GM18519 (cell line): ENCODE data around the gene INTS1.

ENCODE experiments used
- ATAC-seq: cut with Tn5 transposase; IDR thresholded peaks from one replicate; pipeline ENCODE4 v1.9.1; 2021; ENCODE audit warnings: mild to moderate bottlenecking, moderate library complexity; ENCODE audit not compliant: unreplicated experiment, low FRiP score

The INTS1 gene

DNA sequence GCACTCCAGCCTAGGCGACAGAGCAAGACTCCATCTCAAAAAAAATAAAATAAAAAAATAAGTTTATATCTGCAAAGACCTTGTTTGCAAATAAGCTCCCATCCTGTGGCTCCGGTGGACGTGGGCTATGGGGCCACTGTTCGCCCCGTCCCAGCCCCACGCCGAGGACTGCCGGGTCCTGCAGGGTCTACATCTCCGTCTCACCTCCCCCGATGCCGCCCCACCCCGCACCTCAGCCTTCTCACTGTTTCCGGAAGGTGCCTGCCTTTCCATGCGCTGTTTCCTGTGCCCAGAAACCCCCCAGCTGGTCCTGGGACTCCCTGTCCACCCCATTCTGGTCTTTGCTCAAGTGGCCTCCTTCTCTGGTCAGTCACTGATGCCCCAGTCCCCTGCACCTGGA, 5.0 kb upstream of the INTS1 start:
- no peak for ATAC-seq

DNA sequence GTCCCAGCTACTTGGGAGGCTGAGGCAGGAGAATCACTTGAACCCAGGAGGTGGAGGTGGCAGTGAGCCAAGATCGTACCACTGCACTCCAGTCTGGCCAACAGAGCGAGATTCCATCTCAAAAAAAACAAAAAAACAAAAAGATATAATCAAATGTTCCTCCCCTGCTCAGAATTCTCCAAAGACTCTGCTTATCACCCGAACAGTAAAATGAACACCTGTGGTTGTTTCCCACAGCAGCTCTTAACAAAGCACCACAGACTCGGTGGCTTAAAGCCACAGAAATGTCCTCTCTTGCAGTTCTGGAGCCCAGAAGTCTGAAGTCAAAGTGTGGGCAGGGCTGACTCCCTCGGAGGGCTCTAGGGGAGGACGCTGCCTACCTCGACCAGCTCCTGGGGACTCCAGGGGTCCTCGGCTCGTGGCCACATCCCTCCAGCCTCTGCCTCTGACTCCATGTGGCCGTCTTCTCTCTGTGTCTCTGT, 4.1 kb upstream of the INTS1 start:
- no peak for ATAC-seq

DNA sequence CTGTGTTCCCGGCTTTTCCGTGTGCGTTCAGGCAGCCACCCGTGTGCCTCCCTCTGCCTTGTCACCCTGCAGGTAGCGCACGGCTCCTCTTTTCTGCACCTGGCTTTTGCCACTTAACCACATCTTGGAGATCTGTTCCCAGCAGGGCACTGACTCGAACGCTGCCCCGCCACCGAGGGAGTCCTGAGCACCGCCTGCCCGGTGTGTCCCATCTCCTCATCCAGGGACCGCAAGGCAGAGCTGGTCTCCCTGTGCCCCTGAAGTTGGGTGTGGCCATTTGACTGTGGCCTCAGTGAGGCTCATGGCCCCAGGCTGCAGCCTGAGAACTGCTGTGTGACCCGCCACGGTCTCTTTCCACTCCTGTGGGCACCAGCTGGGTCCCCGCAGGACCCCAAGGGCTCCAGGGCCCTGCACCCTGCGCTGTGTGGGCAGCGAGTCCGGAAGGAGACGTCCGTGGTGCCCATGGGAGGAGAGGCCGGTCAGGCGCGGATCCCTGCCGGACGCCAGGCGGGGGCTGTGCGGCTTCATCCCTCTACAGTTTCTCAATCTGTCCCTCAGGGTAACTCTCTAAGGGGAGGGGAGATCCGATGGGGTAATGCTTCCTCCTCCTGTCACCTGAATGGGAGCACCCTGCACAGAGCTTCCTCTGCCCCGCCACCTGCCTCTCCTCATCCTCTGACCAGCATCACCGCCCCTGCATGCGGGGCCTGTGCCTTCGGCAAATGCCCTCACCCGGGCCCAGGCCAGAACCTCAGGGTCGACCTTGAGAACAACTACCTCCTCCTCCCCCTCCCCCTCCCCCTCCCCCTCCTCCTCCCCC, 1.8 kb upstream of the INTS1 start:
- no peak for ATAC-seq

DNA sequence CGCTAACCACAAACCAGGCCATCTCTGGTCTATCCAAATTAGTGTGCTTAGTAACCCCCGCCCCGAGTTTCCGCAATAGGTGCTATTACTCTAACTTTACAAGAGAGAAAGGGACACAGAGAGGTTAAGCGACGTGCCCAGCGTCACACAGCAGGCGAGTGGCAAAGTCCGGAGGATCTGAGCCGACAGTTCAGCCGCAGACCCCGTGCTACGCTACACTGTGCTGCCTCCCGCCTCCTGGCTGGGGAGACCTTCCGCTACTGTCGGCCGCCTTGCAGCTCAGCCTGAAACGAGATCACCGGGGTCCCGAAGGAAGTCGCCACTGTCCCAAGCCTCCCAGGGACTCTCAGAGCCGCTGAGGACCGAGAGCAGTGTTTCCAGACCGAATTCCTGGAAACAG, 799 bp downstream of the INTS1 start:
- no peak for ATAC-seq

DNA sequence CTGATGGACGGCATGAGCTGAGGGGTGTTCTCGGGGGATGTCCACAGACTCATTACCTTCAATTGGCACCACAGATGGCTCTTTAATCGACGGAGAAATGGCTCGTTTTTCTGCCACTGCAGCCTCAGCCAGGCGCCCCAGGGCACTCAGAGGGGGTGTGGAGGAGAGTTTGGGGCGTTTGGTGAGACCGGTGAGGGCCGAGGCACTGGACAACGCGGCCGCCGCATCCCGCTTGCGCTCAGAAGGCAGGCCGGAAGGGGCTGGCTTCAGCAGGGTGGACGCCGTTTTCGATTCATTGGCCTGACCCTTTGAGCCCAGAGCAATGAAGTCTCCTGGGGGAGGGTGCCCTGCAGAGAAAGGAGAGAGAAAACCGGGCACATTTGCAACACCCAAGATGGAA, 1.3 kb downstream of the INTS1 start:
- ATAC-seq: no peak

DNA sequence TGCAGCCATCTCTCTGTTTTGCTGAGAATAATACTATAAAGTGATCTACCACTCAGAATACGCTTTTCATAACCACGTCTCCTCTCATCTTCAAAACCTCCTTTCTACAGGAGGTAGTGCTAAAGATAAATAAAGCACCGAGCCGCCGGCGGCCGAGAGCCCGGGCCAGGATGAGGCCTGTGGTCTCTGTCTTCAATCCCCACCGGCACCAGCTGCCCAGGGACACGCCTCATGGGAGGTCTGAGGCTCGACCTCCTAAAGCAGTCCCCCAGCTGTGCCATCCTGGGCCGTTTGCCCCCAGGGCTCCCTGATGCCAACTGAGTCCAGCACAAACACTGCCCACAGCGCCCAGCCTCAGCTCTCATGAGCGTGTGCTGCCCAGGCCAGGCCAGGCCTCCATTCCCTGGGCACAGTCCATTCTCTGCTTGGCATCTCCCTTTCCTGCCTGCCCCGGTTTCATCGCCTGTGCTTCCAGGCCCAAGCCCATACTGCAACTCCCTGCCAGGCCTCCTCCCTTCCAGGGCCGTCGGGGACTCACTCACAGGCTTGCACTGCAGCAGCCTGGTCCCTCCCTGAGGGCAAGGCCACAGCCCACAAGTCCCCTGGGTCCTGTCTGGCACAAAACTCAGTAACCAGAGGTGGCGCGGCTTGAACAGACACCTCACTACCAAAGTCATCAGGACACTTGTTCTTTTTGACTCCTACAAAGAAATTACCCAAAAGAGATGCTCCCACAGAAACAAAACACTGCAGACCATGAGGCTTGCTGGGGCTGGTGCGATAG, 2.5 kb downstream of the INTS1 start:
- ATAC-seq: no peak

DNA sequence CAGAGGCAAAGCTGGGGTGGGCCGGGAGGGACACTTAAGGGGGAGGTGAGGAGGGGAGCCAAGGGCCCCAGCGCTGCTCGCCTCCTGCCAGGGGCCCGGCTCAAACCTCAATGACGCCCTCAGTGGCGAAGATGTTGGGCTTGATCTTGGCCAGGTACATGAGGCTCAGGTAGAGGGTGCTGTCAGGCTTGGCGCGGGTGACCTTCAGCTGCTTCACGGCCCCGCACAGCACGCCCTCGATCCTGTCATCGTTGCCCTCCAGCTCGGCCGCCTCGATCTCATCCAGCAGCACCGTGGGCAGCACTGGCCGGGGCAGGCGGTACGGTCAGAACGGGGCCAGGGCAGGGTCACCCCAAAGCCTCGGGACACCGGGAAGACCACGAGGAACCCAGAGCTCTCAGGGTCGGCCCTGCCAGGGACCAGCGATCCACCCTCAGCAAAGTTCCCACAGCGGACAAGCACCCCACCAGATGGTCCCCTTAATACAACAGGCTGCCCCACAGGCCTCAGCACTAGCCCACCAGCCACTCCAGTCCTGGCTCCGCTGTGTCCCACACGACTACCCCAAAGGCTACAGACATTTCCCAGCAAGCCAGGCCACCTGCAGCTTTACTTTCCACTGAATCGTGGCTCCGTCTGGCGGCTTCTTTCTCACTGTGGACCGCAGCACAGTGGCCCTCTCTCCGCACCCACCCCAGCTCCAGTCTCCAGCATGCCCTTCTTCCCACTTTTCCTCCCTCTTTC, 4.0 kb downstream of the INTS1 start:
- no peak for ATAC-seq

DNA sequence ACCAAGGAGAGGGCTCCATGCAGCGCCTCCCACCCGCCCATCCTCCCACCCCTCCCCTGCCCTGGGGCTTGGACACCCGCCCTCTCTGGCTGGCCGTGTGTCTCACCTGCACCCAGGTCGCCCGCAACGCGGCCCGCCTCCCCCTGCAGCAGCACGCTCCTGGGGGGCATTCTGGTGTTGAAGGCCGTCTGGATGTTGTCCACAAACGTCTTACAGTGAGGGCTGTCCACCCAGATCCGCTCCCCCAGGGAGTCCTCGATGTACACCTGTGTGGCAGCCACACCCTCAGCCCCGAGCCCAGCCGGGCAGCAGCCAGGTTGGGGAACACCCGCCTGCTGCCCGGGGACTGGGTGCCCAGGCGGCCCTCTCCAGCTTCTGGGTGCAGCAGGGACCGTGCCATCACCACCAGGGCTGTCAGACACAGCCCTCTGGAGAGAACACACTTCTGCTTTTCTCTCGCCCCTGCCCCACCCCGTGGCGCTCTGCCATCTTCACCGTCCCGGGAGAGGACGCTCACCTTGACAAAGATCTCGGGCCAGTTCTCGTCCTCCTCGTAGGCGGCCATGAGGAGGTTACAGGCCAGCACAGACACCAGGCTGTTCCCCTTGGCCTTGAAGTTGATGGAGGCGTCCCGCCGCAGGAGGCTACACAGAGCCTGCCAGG, 4.7 kb downstream of the INTS1 start:
- ATAC-seq: no peak

DNA sequence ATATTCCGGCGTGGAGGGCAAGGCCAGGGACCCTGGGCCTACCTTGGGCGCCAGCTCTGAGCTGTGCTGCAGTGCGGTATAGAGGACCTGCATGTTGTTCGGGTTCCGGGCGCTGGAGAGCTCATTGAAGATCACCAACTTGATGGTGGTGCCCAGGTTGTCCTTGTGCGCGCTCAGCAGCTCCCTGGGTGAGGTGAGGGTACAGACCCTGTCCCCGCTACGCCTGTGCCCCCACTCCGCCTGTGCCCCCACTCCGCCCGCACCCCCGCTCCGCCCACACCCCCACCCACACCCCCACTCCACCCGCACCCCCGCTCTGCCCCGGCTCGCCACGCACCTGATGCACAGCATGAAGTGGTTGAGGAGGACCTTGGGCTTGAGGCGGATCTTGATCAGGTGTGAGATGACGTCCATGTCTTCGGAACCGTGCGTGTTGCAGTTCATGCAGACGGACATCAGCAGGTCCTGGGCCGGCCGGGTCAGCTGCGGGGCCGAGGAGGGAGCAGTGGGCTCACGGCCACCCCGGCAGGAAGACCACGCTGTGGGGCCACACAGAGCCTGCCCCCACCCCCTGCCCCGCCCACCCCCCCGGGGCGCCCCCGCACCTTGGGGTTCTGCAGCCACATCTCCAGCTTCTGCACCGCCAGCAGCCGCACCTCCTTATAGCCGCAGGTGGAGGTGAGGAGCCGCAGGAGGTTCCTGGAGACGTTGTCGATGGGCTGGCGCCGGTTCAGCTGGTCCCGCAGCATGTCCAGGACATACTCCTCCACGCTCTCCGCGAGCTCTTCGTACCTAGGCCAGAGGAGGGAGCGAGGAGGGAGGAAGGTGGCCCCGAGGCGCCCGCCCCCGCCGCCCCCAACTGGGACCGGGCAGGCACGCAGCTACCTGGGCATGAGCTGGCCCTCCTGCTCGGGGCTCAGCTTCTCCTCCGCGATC, 5.6 kb downstream of the INTS1 start:
- ATAC-seq: no peak

DNA sequence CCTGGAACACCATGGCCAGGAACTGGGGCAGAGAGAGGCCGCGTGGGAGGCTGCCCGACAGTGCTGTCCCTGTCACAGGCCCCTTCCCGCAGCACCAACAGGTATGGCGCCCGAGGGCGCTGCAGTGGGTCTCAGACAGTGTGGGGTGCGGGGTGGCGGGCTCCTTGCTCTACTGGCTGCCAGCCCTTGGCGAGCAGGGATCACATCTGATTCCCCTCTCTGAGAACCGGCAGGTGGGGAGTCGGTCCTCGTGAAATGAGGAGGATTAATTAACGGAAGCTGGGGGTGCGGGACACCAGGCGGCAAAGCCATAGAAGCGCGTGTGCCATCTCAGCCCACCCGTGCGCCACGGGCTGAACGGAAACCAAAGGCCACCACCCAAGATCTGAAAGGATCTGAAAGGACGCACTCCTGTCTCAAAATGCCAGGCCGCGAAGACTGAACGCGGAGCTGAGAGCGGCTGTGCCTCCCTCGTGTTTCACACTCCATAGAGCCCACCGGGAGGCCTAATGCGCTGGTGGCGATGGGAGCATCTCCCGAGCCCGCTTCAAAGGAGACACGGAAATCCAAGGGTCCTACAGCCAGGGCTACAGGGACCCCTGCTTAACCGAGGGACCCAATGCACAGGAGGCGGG, 6.8 kb downstream of the INTS1 start:
- ATAC-seq: no peak

DNA sequence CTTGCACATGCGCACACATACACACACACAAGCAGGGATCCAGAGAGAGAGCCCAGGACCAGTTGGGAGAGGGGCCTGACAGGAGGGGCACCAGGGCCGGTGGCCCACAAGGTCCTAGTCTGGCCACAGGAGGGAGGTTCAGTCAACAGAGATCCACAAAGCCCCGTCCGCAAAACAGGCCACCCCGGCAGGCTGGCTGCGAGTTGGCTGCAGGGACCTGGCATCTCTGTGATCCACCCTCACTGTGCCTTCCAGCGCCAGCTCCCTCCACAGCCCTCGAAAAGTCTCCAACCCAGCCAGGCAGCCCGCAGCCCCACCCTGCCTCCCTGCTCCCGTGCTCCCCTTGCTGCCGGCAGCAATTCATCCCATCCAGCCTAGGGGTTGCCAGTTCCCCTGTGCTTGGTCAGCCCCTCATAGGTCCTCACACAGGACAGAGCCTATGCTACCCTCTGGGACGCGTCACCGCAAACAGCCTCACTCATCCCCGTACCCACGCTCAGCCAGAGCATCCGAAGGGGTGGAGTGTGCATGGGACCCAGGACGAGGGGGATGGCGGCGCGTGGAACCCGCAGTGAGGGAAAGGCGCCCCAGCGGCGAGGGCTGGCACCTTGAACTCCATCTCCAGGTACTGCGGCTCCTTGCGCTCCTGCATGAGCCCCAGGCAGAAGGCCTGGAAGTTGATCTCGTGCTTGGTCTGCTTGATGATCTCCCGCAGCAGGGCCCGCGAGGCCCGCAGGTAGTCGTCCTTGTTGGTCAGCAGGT, 7.5 kb downstream of the INTS1 start:
- ATAC-seq: no peak

DNA sequence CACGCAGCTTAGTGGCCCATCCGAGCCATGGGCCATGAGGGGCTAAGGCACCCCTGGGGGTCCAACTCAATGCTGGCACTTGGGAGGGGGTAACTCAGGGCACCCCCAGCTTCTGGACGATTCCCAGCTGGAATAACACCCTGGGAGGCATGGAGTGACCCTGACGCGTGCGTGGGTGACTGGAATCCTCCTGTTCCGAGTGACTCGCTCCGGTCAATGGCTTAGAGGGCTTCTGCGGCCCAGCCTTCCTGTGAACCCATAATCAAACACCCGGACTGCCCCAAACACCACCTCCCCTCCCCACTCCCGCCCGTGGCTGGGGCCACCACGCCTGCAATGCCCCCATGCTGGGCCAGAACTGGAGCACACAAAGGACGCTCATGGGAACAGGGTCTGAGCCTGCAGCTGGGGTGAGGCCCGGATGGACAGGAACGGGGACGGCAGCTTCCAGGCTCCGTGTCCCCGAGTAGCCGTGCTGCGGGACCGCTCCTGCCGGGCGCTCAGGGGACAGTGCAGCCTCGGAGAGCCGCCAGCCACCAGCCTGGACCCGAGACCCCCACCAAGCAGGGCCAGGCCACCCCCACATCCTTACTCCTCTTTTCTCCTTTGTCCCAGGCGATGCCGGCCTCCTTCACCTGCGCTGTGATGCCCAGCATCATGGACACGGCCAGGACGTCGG, 8.5 kb downstream of the INTS1 start:
- ATAC-seq: no peak

DNA sequence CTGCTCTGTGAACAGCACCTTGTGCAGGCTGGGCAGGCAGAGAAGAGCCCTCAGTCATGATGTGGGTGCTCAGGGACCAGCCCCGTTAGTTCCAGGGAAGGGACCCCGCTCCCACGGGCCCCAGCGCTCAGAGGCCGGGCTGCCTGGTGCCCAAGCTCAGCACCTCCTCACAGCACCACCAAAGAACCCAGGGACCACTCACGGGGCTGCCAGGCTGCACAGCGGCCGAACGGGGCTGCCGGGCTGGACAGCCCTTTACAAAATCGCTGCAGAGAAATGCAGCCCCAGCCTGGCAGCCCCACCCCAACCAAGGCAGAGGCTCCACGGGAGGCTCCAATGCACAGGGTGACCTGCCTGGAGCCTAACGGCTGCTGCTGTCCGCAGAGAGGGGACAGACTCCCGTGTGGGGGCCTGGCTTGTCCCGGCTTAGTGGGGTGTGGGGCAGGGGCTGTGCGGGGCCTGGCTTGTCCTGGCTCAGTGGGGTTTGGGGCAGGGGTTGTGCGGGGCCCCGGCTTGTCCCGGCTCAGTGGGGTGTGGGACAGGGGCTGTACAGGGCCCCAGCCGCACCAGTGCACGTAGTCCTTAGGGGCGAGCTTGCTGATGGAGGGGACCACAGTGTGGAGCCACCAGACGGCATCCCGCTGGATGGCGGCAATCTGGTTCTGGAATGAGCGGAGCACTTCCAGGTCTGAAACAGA, 9.2 kb downstream of the INTS1 start:
- ATAC-seq: no peak

DNA sequence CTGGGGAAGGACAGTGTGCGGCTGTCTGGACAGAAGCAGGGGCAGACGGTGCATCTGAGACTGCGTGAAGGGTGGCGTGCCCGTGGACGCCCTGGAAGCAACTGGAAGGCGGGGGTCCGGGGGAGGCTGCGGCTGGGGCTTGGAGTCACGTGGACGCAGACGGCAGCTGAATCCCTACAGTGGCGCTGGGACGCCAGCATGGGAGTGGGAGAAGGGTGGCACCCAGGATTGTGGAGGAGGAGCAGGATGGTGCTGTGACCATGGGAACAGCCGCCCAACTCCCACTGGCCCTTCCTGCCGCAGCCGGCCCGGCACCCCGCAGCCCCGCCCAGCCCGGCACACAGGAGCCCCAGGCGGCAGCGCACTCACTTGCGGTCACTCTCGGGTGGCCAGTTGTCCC, 9.7 kb downstream of the INTS1 start:
- no peak for ATAC-seq

DNA sequence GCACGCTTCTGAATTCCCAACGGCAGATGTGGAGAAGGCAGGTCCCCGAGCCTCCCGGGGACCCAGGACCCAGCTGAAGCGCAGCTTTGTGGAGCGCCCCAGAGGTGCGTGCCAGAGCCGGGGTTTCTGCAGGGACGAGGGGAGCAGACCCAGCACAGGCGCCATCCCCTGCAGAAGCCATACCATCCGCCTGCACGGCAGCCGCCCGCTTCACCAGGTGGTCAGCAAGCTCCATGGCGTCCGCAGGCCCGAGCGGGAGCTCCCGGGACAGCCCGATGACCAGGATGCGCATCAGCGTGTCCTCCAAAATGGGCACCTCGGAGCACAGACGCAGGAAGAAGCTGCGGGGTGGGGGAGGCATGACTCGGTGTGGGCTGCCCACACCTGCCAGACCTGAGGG, 10.6 kb downstream of the INTS1 start:
- no peak for ATAC-seq

DNA sequence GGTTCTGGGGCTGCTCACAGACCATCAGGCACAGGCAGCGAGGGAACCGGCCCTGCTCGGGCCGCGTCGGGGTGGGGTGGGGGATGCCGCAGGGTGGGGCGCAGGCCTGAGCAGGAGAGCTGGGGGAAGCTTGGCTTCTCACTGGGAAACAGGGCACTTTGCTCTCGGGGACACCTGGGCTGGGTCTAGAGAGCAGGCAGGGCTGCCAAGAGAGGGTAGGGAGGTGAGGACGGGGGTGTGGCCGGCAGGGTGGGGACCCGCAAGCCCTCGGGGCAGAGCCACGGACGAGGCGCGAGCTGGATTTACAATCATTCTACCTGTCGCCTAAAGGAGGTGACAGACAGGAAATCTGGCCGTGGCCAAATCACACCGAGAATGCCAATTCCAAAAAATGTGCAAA, 11.1 kb downstream of the INTS1 start:
- no peak for ATAC-seq

DNA sequence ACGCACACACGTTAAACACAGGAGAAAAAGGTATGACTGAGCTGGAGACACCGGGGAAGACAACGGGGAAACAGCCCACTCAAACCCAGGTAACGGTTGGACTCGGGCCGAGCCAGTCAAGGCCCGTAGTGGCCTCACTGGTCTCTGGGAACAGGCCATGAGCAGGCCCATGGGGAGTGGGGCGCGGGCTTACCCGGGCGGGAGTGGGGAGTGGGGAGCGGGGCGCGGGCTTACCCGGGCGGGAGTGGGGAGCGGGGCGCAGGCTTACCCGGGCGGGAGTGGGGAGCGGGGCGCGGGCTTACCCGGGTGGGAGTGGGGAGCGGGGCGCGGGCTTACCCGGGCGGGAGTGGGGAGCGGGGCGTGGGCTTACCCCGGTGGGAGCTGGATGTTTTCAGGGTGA, 11.5 kb downstream of the INTS1 start:
- no peak for ATAC-seq
